SJCRH30 (cell line): ENCODE measurements around the gene USF2. TPM values are rescaled to one million over a fixed set of nuclear protein-coding genes. Genes with fewer than 3 reads are reported as not detected.
"Not testable (repeated sequence)": the region's sequence is repeated elsewhere in the genome, so short reads cannot be mapped to it uniquely, and the experiment has no call there.

Experiments
- DNase-seq, 2 experiments: peaks; one replicate each; pipeline ENCODE4 v3.0.0-alpha.2; 2015 to 2020
- H3K27ac ChIP-seq: fragments of 250-450 bp; sonication (Bioruptor Pico); 2 replicates; pipeline ENCODE4 v1.5.1; 2020; ENCODE audit warnings: mild to moderate bottlenecking, moderate library complexity
- H3K27me3 ChIP-seq: fragments of 250-450 bp; sonication (Bioruptor Pico); 2 replicates; pipeline ENCODE4 v1.5.1; 2020; ENCODE audit warnings: mild to moderate bottlenecking, moderate library complexity
- H3K36me3 ChIP-seq: fragments of 250-450 bp; sonication (Bioruptor Pico); 2 replicates; pipeline ENCODE4 v1.5.1; 2020; ENCODE audit warnings: mild to moderate bottlenecking, moderate library complexity
- H3K4me1 ChIP-seq: fragments of 250-450 bp; sonication (Bioruptor Pico); 2 replicates; pipeline ENCODE4 v1.5.1; 2020; ENCODE audit warnings: mild to moderate bottlenecking, moderate library complexity
- H3K4me3 ChIP-seq: fragments of 250-450 bp; sonication (Bioruptor Pico); 2 replicates; pipeline ENCODE4 v1.5.1; 2020; ENCODE audit warnings: mild to moderate bottlenecking, moderate library complexity
- H3K9me3 ChIP-seq: fragments of 250-450 bp; sonication (Bioruptor Pico); replicated peaks from 2 replicates; pipeline ENCODE4 v1.5.1; 2020; ENCODE audit warnings: mild to moderate bottlenecking, moderate library complexity
- total RNA-seq: library from RNA; depleted of rRNA; stranded (reverse); fragments of >200 nt; shearing (Covaris generic); gene quantifications from 2 replicates; pipeline ENCODE4 v1.2.3, GENCODE V29; 2014

USF2 gene
- total RNA-seq, 1 experiment from 2014 or later: 104 TPM

- Histone ChIP-seq H3K9me3 (no peaks in the 10 kb centered on the region), H3K4me1 (no peaks in the 10 kb centered on the region), H3K36me3 (no peaks in the 10 kb centered on the region), H3K27ac (no peak overlapping the region), H3K27me3 (peaks cover 4% of the 10 kb centered on the region), H3K4me3 (no peak overlapping the region)
- no peak for DNase-seq
These were observed 36.7 kb upstream of the USF2 start for GRCh38 chr19:35231956-35232645.

- no peak overlapping the region for H3K27ac ChIP-seq
- H3K36me3 ChIP-seq: no peaks in the 10 kb centered on the region
- H3K9me3 ChIP-seq: no peaks in the 10 kb centered on the region
- no peak overlapping the region for H3K4me3 ChIP-seq
- peaks cover 4% of the 10 kb centered on the region for H3K27me3 ChIP-seq
- DNase-seq: no peak
- H3K4me1 ChIP-seq: no peaks in the 10 kb centered on the region
These were observed 35.9 kb upstream of the USF2 start for GRCh38 chr19:35232912-35233311.

GRCh38 chr19:35236638-35237400, 31.9 kb upstream of the USF2 start:
- no peak for DNase-seq
- H3K27me3 ChIP-seq: no peaks in the 10 kb centered on the region; the same call in 1 of the 2 replicates
- H3K36me3 ChIP-seq: no peaks in the 10 kb centered on the region
- H3K9me3 ChIP-seq: no peaks in the 10 kb centered on the region; the same call in 1 of the 2 replicates
- no peaks in the 10 kb centered on the region for H3K4me1 ChIP-seq
- H3K4me3 ChIP-seq: no peak overlapping the region
- no peak overlapping the region for H3K27ac ChIP-seq

- not testable (repeated sequence) for H3K27ac ChIP-seq, H3K4me3 ChIP-seq, H3K9me3 ChIP-seq, H3K36me3 ChIP-seq, DNase-seq, H3K27me3 ChIP-seq, H3K4me1 ChIP-seq
These were observed 29.2 kb upstream of the USF2 start for GRCh38 chr19:35239597-35239996.

- no peak for DNase-seq
- H3K27me3 ChIP-seq: no peaks in the 10 kb centered on the region
- no peaks in the 10 kb centered on the region for H3K36me3 ChIP-seq
- H3K4me1 ChIP-seq: no peaks in the 10 kb centered on the region
- no peak overlapping the region for H3K4me3 ChIP-seq
- H3K27ac ChIP-seq: no peak overlapping the region
- H3K9me3 ChIP-seq: no peaks in the 10 kb centered on the region; the same call in 1 of the 2 replicates
These were observed 28.4 kb upstream of the USF2 start for GRCh38 chr19:35240327-35240726.

- no peaks in the 10 kb centered on the region; the same call in 1 of the 2 replicates for H3K9me3 ChIP-seq
- no peaks in the 10 kb centered on the region for H3K4me1 ChIP-seq
- H3K27me3 ChIP-seq: no peaks in the 10 kb centered on the region
- no peaks in the 10 kb centered on the region for H3K36me3 ChIP-seq
- no peak overlapping the region for H3K4me3 ChIP-seq
- H3K27ac ChIP-seq: no peak overlapping the region
- no peak for DNase-seq
These were observed 27.3 kb upstream of the USF2 start for GRCh38 chr19:35241417-35241816.

GRCh38 chr19:35246466-35247092, 22.2 kb upstream of the USF2 start:
- H3K4me3 ChIP-seq: no peak overlapping the region
- H3K27me3 ChIP-seq: no peaks in the 10 kb centered on the region
- H3K4me1 ChIP-seq: no peaks in the 10 kb centered on the region
- no peaks in the 10 kb centered on the region for H3K36me3 ChIP-seq
- no peaks in the 10 kb centered on the region for H3K9me3 ChIP-seq
- H3K27ac ChIP-seq: no peak overlapping the region
- DNase-seq: no peak

- no peak overlapping the region for H3K27ac ChIP-seq
- no peaks in the 10 kb centered on the region for H3K4me1 ChIP-seq
- no peak overlapping the region for H3K4me3 ChIP-seq
- no peaks in the 10 kb centered on the region for H3K9me3 ChIP-seq
- H3K36me3 ChIP-seq: no peaks in the 10 kb centered on the region
- H3K27me3 ChIP-seq: no peaks in the 10 kb centered on the region
- no peak for DNase-seq
These were observed 21.0 kb upstream of the USF2 start for GRCh38 chr19:35247526-35248309.

- no peak within 1 kb of the TSS for H3K4me3 ChIP-seq
- H3K4me1 ChIP-seq: no peaks in the 10 kb centered on the region
- H3K27me3 ChIP-seq: no peaks in the 10 kb centered on the region
- H3K36me3 ChIP-seq: no peaks in the 10 kb centered on the region
- no peaks in the 10 kb centered on the region for H3K9me3 ChIP-seq
- DNase-seq: no peak
- H3K27ac ChIP-seq: no peak within 1 kb of the TSS
These were observed 20.2 kb upstream of the USF2 start, which contains the start of gene LSR for GRCh38 chr19:35248310-35249145. Gene LSR (plus strand): TSS chr19:35249002. CDS start chr19:35249023, 21 bp downstream.

- no peak for DNase-seq
These were observed 19.5 kb upstream of the USF2 start for GRCh38 chr19:35249146-35249847.

GRCh38 chr19:35249848-35250711, 18.7 kb upstream of the USF2 start:
- DNase-seq: no peak
- Histone ChIP-seq H3K4me1 (no peaks in the 10 kb centered on the region), H3K36me3 (no peaks in the 10 kb centered on the region), H3K4me3 (no peak overlapping the region), H3K27me3 (no peaks in the 10 kb centered on the region; the same call in 1 of the 2 replicates), H3K27ac (no peak overlapping the region), H3K9me3 (no peaks in the 10 kb centered on the region)

More at GRCh38 chr19:35249146-35249847, 19.5 kb upstream of the USF2 start:
- Histone ChIP-seq H3K36me3 (no peaks in the 10 kb centered on the region), H3K27ac (no peak overlapping the region), H3K4me3 (no peak overlapping the region), H3K9me3 (no peaks in the 10 kb centered on the region), H3K27me3 (no peaks in the 10 kb centered on the region), H3K4me1 (no peaks in the 10 kb centered on the region)

GRCh38 chr19:35251456-35251855, 17.3 kb upstream of the USF2 start:
- no peak overlapping the region for H3K27ac ChIP-seq
- H3K4me1 ChIP-seq: no peaks in the 10 kb centered on the region
- H3K4me3 ChIP-seq: no peak overlapping the region
- H3K27me3 ChIP-seq: peaks cover 6% of the 10 kb centered on the region; the same call in 1 of the 2 replicates
- DNase-seq: no peak
- no peaks in the 10 kb centered on the region for H3K9me3 ChIP-seq
- no peaks in the 10 kb centered on the region for H3K36me3 ChIP-seq
